HG02870 (cell line): ENCODE results near the gene SSU72.
"Not testable (repeated sequence)": the region's sequence is repeated elsewhere in the genome, so short reads cannot be mapped to it uniquely, and the experiment has no call there.

Experiments used
- ATAC-seq: cut with Tn5 transposase; IDR thresholded peaks from one replicate; pipeline ENCODE4 v1.9.1; 2021; ENCODE audit warnings: mild to moderate bottlenecking, moderate library complexity; ENCODE audit not compliant: unreplicated experiment

The SSU72 gene

DNA sequence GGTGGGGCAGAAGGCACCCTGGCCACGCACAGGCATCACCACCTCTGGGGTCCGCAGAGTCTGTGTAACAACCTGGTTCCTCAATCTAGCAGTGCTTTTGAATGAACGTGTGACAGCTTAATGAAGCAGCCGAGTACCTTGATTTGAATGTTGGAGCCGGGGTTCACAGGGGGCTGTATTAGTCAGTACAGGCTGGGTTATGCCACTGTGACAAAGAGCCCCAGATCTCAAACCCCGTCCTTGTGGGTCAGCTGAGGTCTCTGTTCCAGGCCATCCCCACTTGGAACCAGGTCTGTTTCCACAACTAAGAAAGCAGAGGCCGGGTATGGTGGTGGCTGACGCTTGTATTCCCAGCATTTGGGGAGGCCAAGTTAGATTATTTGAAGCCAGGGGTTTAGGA lies 44.7 kb downstream of the SSU72 start:
- no peak for ATAC-seq

DNA sequence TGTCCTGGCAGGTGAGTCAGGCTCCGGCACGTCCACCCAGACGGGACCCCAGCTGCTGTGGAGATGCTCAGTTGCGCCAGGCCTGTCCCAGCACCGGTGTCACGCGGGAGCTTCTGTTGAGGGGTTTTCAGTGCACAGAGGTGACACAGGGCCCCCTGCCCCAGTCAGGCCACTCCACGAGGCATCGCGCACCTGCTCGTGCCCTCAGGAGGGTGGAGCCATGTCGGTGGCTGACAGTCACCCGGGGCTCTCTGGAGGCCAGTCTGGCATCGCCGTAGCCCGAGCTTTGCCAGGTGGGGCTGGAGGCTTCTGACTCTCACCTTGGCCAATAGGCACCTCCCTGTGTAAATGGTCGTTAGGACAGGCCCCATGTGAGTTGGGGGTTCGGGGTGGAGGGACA lies 45.3 kb downstream of the SSU72 start:
- ATAC-seq = no peak

DNA sequence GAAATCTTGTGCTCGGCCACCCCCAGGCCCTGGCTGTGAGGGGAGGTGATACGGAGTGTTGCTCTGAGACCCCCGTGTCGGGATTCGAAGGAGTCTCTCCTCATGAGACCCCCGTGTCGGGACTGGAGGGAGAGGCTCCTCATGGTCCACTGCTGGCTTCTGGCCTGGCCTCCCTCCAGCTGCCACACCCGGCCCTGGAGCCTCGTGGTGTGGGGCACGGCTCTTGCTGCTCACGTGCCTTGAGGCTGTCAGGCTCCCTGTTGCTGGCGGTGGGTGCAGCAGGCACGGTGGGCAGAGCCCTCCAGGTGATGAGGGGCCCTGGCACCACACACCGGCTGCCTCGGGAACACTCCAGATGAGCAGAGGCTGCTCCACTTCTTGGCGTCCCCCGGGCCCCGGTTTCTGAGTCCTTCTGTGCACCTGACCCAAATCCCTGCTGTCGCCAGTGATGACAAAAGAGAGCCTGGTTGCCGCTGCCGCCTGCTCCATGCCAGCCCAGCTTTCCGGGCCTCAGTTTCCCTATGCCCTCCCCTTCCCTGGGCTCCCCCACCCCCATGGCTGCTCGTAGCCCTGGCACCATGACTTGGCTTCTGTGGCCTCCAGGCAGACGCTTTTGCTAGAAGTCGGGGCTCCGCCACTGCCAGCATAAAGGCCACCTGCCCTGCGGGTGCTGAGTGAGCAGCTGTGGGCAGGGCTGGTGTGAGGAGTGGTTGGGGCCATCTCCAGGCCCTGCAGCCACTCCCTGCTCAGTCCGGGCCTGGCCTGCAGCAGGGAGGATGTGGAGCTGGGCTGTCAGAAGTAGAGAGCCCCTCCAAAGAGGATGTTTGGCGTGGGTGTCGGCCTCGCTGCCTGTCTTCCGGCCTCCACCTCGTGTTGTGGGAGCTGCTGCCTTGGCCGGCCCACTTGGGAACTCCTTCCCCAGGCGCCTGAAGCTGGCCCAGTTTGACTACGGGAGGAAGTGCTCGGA lies 46.1 kb downstream of the SSU72 start:
- ATAC-seq = no peak

DNA sequence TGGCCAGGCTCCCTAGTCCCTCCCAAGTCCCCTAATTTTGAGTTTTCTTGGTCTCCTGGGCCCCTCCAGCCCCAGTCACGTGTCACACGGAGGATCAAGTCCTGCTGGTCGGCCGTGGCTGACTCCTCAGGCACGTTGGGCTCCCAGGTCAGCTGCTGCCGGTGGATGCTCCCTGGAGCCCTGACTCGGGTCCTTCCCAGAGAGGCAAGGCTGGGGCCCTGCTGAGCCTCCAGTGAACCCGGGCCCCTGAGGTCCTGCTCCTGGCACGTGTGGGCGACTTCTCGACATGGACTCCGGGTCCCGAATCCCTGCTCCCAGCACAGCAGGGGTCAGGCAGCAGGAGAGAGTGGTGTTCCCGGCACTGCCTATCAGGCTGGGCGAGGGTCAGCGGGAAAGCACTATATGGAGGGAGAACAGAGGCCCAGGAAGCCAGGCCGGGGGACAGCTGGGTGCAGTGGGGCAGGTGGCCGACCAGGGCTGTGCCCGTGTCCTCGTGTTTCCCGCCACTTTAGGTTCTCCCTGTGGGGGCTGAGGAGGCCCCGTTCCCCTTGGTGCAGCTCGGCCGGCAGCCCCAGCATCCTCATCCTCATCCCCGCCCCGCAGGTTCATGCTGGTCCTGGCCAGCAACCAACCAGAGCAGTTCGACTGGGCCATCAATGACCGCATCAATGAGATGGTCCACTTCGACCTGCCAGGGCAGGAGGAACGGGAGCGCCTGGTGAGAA lies 47.4 kb downstream of the SSU72 start:
- ATAC-seq = no peak

DNA sequence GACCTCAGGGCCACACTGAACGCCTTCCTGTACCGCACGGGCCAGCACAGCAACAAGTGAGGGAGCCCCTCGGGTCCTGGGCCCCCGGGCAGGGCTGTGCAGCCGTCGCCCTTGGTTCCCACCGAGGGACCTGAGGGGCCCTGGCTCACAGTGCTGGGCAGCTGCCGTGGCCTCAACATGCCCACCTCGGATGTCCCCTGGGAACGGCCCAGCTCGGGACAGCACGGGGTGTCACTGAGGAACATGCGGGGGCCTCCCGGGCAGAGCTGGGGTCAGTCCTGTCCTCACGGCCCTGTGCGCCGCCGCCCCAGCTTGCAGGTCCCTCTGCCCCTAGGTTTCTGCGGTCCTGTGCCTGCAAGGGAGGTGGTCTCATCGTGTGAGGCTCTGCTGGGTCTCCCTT lies 48.2 kb downstream of the SSU72 start:
- not testable (repeated sequence) for ATAC-seq

DNA sequence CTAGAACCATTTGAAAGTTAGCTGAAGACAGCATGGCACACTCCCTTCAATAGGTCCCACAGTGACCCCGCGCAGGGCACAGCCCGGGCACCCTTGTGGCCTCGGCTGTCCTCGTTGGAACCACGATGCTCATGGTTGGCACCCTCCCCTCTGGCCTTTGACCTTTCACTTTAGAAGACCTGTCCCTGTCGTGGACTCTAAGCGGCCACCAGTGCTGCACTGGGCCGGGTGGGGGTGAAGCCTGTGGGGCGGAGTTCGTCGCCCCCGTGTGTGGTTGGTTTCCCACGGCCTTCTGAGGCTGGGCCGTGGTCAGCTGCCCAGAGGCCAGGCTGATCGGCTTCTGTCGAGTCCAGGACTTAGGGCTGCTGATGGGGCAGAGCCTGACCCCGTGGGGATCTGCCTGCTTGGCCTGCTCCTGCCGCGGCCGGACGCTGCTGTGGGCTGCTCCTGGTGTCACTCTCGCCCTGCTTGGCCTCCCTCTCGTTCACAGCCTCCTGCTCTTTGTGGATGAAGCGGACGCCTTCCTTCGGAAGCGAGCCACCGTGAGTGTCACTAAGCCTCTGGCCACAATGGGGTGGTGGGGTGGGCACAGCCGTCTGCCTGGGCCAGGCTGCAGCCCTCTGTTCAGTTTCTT lies 49.8 kb downstream of the SSU72 start:
- ATAC-seq = not testable (repeated sequence)

- not testable (repeated sequence) for ATAC-seq
Observed at GRCh38 chr1:1523651-1524050, 51.0 kb downstream of the SSU72 start.

- ATAC-seq = not testable (repeated sequence)
Observed at GRCh38 chr1:1523226-1523625, 51.4 kb downstream of the SSU72 start.

DNA sequence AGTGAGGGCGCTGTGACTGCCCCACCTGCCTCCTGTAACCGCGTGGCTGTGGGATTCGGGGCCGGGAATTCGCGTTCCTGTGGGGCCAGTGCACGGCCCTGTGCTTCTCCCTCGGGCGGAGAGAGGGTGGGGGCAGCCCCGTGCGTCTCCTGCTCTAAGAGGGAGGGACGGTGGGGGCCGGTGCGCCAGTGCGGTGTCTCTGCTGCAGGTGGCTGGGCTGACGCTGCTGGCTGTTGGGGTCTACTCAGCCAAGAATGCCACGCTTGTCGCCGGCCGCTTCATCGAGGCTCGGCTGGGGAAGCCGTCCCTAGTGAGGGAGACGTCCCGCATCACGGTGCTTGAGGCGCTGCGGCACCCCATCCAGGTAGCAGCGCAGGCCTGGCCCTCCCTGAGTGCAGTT lies 52.1 kb downstream of the SSU72 start:
- ATAC-seq = not testable (repeated sequence)

GRCh38 chr1:1521331-1521730 lies 53.3 kb downstream of the SSU72 start:
- no peak for ATAC-seq

DNA sequence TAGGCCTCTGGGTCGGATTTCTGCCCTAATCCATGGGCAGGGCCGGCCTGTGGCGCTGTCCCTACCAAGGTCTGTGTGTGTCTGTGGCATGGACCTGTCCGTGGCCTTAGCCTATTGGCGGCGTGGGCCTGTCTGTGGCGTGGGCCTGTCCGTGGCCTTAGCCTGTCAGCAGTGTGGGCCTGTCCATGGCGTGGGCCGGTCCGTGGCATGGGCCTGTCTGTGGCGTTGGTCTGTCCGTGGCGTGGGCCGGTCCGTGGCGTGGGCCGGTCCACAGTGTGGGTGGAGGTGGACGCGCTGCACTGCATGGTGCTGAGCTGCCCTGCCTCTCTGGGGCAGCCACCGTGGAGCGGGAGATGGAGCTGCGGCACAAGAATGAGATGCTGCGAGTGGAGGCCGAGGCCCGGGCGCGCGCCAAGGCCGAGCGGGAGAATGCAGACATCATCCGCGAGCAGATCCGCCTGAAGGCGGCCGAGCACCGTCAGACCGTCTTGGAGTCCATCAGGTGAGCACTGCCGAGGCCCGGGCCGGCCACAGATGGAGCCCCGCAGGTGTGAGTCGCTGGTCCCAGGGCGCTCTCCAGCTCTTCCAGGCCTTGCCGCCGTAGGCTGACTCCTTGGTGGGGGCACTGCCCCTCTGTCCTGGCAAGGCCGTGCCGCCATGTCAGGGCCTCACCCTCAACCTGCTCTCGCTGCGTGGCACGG lies 54.7 kb downstream of the SSU72 start:
- not testable (repeated sequence) for ATAC-seq

DNA sequence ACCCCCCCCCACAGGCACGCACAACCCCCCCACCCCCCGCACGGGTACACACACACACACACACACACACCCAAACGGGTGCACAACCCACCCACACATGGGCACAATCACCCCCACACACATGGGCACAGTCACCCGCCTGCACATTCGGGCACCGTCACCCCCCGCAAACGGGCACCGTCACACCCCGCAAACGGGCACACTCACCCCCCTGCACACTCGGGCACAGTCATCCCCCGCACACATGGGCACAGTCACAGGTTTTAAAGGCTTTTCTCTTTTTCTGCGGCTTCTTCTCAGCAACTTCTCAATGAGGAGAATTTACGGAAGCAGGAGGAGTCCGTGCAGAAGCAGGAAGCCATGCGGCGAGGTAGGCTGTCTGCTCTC lies 56.0 kb downstream of the SSU72 start:
- ATAC-seq = not testable (repeated sequence)

- ATAC-seq = no peak
Observed at GRCh38 chr1:1517973-1518620, 56.6 kb downstream of the SSU72 start.

- not testable (repeated sequence) for ATAC-seq
Observed at GRCh38 chr1:1516923-1517322, 57.7 kb downstream of the SSU72 start.

GRCh38 chr1:1514376-1514775 lies 60.3 kb downstream of the SSU72 start:
- not testable (repeated sequence) for ATAC-seq

GRCh38 chr1:1513675-1514074 lies 61.0 kb downstream of the SSU72 start:
- ATAC-seq = not testable (repeated sequence)

DNA sequence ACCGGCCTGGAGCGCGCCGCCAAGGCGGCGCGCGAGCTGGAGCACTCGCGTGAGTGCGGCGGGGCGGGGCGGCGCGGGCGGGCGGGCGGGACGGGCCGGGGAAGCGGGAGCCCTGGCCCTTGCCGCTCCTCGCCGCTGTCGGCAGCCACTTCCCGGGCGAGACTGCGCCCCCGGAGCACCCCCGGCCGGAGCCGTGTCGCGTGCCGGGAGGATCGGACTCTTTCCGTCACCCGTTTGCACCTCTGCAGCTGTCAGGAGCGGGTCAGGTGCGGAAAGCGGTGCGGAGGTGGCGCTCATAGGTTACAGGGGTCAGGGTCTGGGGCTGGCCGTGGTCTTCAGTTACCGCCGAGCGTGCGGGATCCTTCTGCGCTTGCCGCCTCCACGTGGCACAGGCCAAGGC lies 62.2 kb downstream of the SSU72 start:
- ATAC-seq = not testable (repeated sequence)

GRCh38 chr1:1511533-1512285 lies 63.0 kb downstream of the SSU72 start, which contains the start of gene ATAD3A:
Gene ATAD3A (plus strand): TSS chr1:1512162. CDS start chr1:1512269, 107 bp downstream.
- ATAC-seq = peak; percentile 89

DNA sequence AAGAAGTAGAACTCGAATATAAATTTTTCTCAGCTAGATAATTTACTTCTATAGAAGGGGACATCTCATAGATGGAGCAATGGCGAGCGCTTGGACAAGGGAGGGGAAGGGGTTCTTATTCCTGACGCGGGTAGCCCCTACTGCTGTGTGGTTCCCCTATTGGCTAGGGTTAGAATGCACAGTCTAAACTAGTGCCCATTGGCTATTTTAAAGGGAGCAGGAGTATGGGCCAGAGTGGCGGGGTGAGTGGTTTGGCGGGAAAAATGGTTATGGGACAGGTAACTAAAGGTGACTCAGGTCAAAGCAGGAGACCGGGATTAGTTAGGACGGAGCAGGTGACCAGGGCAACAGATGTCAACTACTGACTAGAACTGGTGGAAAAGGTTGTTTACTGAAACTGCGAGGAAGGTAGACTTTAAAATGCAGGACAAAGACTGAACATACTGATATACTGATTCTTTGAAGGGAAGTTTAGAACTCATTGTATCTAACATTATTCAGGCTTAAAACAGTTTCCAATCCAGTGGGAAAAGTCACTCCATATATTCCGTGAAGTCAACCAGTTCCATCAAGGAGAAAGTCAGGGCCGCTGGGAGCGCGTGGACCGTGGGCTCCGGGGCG lies 63.6 kb downstream of the SSU72 start:
- ATAC-seq = no peak
